GM23248 (cell line): ENCODE data around the gene PDCD2L.

Source experiments
- EZH2 ChIP-seq: fragments of 200-600 bp; sonication (generic); IDR thresholded peaks from 2 replicates; pipeline ENCODE4 v1.6.1; 2018; ENCODE audit warnings: antibody characterized with exemption, mild to moderate bottlenecking; ENCODE audit not compliant: insufficient read depth, poor library complexity, severe bottlenecking
- EZH2phosphoT487 ChIP-seq: fragments of 200-600 bp; sonication (generic); IDR thresholded peaks from 2 replicates; pipeline ENCODE4 v1.6.1; 2018; ENCODE audit warnings: antibody characterized with exemption, moderate library complexity, mild to moderate bottlenecking, low read depth; ENCODE audit not compliant: insufficient read depth

- no peak for TF ChIP-seq EZH2phosphoT487
- no peak for TF ChIP-seq EZH2
These were observed 16.8 kb upstream of the PDCD2L start for GRCh38 chr19:34387446-34387810.
